ENCODE measurements around the gene AJAP1. TPM values are rescaled to one million over a fixed set of nuclear protein-coding genes. Genes with fewer than 3 reads are reported as not detected.

Gene AJAP1, protein sequence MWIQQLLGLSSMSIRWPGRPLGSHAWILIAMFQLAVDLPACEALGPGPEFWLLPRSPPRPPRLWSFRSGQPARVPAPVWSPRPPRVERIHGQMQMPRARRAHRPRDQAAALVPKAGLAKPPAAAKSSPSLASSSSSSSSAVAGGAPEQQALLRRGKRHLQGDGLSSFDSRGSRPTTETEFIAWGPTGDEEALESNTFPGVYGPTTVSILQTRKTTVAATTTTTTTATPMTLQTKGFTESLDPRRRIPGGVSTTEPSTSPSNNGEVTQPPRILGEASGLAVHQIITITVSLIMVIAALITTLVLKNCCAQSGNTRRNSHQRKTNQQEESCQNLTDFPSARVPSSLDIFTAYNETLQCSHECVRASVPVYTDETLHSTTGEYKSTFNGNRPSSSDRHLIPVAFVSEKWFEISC
- total RNA-seq (2021; ENCODE audit: unreplicated experiment) (not detected), Bru-seq, nascent RNA (not detected), BruChase-seq, experiment 1, labeled RNA remaining after a 6-hour chase (percentile 1 among the genes with signal in this experiment), BruChase-seq, experiment 2, labeled RNA remaining after a 2-hour chase (not detected)
- polyA plus RNA-seq (2012) = not detected in 2 replicates
- long read RNA-seq = 0 reads

DNA sequence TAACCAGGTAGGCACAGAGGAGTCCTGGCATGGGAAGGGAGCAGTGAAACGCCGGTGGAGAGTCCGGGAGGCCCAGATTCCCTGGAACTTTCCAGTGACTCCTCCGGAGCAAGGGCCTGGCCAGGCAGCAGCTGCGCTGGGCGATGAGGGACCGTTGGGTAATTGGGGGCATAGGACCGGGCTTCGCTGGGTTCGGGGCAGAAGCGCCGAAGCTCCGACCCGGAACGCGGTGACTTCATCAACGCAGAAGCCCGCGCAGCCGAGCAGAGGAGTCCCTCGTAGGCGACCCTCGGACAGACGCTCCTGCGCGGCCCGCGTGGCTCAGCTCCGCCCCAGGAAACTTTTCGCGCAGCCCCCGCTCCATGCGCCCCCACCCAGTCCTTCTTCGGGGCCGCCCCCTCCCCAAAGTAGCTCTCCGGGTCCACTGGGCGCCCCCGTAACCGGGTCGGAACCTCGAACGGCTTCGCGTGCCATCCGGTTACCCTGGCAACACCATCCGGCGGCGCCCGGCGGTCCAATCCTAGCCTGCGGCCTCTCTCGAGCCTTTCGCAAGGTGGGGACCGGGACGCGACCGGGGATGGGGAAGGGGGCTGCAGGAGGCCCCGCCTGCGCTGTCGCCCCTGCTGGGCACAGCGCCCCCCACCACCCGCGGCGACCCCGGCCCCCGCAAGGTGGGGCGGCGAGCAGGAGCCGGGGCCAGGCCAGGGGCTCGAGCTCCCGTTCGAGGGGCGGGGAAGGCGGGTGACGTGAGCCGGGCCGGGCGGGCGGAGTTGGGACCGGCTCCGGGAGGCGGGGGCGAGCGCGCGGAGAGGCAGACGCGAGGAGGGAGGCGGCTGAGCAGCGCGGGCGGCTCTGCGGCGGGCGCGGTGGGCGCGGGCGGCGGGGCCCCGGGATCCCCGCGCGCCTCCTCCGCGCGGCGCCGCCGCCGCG lies at the start of gene AJAP1:
TSS of gene AJAP1 (plus strand) at position 814 of the 930 bp plus-strand sequence. CDS start 817 bp downstream, outside the sequence.
- Histone ChIP-seq H3K27me3 (ENCODE audit: insufficient read depth, low read length) (no peaks in the 10 kb centered on the region), H2AFZ (ENCODE audit: low read depth, low read length, poor library complexity, severe bottlenecking) (no peak within 1 kb of the TSS), H3K9me2 (ENCODE audit: insufficient read depth) (no peaks in the 10 kb centered on the region), H4K20me1 (ENCODE audit: insufficient read depth) (no peaks in the 10 kb centered on the region), H3K4me1 (ENCODE audit: control insufficient read depth in 1 of 2, insufficient read depth in 2 of 2, low read length in 2 of 2) (peaks cover 4 to 21% of the 10 kb centered on the region in 2 experiments; a peak in 3 of 4 replicates), H3K4me3 (replicated peaks in 1 of 2; ENCODE audit: low read depth in 1 of 2, low read length in 2 of 2) (no peak within 1 kb of the TSS), H3K79me2 (ENCODE audit: insufficient read depth, low read length) (no peaks in the 10 kb centered on the region), H3K9ac (ENCODE audit: low read length) (no peak within 1 kb of the TSS), H3K9me3 (ENCODE audit: control insufficient read depth in 1 of 2, insufficient read depth in 1 of 2, low read depth in 1 of 2, low read length in 2 of 2) (no peaks in the 10 kb centered on the region), H3K27ac (ENCODE audit: low read depth, low read length) (no peak within 1 kb of the TSS), H3K4me2 (ENCODE audit: low read length) (no peak within 1 kb of the TSS), H3K36me3 (ENCODE audit: control insufficient read depth in 1 of 2, insufficient read depth in 2 of 2, low read length in 2 of 2) (no peaks in the 10 kb centered on the region)
- intact Hi-C loops (cut with micrococcal nuclease) = no loop called here
- RAD21 ChIA-PET (ENCODE audit: low non-redundant PET in 1 of 2, low total read pairs in 2 of 2, uncharacterized antibody in 2 of 2, unreplicated experiment in 2 of 2) = no interaction called here
- ATAC-seq (no peak), DNase-seq (ENCODE audit: low read depth, low spot score) (no peak)
- CTCF ChIA-PET = no interaction called here
- no peak for TF ChIP-seq SP1 (IDR thresholded peaks at IDR 0.05; ENCODE audit: low read depth)
- no peak for TF ChIP-seq CEBPB (IDR thresholded peaks at IDR 0.05; ENCODE audit: low read depth)
- TF ChIP-seq, protein P1, sequence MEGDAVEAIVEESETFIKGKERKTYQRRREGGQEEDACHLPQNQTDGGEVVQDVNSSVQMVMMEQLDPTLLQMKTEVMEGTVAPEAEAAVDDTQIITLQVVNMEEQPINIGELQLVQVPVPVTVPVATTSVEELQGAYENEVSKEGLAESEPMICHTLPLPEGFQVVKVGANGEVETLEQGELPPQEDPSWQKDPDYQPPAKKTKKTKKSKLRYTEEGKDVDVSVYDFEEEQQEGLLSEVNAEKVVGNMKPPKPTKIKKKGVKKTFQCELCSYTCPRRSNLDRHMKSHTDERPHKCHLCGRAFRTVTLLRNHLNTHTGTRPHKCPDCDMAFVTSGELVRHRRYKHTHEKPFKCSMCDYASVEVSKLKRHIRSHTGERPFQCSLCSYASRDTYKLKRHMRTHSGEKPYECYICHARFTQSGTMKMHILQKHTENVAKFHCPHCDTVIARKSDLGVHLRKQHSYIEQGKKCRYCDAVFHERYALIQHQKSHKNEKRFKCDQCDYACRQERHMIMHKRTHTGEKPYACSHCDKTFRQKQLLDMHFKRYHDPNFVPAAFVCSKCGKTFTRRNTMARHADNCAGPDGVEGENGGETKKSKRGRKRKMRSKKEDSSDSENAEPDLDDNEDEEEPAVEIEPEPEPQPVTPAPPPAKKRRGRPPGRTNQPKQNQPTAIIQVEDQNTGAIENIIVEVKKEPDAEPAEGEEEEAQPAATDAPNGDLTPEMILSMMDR (IDR thresholded peaks at IDR 0.05 in 2 of 3, conservative IDR thresholded peaks at IDR 0.05 in 1 of 3; ENCODE audit: borderline replicate concordance in 1 of 3, insufficient read depth in 1 of 3, low read depth in 2 of 3, low read length in 2 of 3) = no peak
- TF ChIP-seq TCF7L2 (IDR thresholded peaks at IDR 0.05; ENCODE audit: borderline replicate concordance, extremely low read depth, insufficient read depth, insufficient read length) = no peak
- TF ChIP-seq EGR1 (IDR thresholded peaks at IDR 0.05; ENCODE audit: low read depth) = no peak
- TF ChIP-seq, protein P2, sequence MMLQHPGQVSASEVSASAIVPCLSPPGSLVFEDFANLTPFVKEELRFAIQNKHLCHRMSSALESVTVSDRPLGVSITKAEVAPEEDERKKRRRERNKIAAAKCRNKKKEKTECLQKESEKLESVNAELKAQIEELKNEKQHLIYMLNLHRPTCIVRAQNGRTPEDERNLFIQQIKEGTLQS (IDR thresholded peaks at IDR 0.05) = no peak
- TF ChIP-seq RAD21 (IDR thresholded peaks at IDR 0.05; ENCODE audit: low read depth) = no peak
- TF ChIP-seq EZH2phosphoT487 (IDR thresholded peaks at IDR 0.05; ENCODE audit: borderline replicate concordance) = no peak
- TF ChIP-seq FOSL1 (IDR thresholded peaks at IDR 0.05; ENCODE audit: low read depth) = no peak
- no peak for TF ChIP-seq POLR2AphosphoS5 (IDR thresholded peaks at IDR 0.05; ENCODE audit: low read depth, low read length)
- POLR2A ChIA-PET = no interaction called here
- BruUV-seq (replicated peaks) = no TSS peak

All from HCT116 (cell line).